COLO668 (cell line): ENCODE measurements around the gene TSFM.
"Not testable (repeated sequence)": the region's sequence is repeated elsewhere in the genome, so short reads cannot be mapped to it uniquely, and the experiment has no call there.

Experiments used
- DNase-seq: peaks from one replicate; lab custom pipeline; 2025; ENCODE audit not compliant: unreplicated experiment; lab: John Stamatoyannopoulos, UW

TSFM gene

DNA sequence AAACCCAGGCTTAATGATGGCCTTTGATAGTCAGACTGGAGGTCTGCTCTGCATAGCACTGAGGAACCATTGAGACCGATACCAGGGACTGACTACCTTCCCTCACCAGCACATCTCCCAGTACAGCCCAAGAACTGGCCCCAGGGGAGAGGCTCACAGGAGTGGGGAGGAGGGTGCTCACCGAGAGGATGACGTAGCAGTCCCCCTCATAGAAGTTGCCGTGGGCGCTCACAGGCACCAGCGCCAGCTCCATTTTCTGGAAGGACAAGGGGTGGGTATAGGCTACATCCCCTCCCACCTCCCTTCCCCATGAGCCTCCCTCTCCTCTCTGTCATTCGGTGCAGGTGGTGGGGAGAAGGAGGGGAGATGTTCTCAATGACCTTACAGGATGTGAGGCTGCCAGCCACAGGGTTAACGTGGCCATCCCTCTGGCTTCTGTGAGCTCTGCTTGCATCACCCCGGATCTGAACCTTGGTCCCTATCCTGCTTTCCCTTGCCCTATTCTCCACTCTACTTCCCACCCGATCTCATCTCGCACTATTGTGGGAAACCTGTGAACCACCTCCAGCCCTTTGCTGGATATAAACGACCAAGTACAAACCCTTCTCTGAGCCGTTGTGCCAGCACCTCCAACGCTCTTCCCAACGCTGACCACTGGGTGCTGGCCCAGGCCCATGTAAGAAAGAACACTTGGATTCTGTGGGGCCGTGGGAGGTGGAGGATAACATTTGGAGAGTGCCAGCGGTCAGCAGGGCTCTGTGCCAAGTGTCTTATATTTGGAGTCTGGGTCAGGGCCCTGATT is 31.6 kb downstream of the TSFM start:
- DNase-seq: no peak

DNA sequence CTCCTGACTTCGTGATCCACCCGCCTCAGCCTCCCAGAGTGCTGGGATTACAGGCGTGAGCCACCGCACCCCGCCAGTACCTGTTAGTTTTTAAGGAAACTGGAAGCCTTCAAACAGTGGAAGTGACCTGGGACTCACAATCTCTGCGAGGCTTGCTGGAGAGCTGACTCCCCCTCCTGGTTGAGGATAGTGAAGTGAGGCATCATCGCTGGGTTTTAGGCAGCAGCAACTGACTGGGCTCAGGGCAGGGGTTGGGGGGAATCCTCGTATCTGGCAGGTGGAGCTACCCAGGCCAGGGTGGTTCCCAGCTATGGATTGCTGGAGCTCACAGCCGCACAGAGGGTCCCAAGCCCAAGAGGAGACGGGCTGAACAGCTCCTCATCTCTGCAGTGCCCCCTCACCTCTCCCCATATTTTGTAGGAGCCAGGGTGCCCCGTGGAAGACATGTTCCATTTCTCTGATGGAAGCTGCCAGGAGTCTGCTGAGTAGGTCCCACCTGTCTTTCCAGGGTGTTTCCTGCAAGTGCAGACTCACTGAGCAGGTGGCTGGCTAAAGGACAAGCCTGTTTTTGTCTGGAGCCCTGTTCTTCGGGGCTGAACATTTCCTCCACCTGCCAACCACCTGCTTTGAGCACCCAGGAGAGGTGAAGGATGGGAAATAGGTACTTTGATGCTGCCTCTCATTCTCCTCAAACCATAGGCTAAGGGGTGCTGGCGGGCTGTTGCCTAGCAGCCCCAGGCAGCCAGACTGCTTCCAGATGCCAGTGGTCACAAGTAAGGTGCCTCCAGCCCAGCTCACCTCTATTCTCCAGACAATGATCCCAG is 32.8 kb downstream of the TSFM start:
- DNase-seq: peak; percentile 75

DNA sequence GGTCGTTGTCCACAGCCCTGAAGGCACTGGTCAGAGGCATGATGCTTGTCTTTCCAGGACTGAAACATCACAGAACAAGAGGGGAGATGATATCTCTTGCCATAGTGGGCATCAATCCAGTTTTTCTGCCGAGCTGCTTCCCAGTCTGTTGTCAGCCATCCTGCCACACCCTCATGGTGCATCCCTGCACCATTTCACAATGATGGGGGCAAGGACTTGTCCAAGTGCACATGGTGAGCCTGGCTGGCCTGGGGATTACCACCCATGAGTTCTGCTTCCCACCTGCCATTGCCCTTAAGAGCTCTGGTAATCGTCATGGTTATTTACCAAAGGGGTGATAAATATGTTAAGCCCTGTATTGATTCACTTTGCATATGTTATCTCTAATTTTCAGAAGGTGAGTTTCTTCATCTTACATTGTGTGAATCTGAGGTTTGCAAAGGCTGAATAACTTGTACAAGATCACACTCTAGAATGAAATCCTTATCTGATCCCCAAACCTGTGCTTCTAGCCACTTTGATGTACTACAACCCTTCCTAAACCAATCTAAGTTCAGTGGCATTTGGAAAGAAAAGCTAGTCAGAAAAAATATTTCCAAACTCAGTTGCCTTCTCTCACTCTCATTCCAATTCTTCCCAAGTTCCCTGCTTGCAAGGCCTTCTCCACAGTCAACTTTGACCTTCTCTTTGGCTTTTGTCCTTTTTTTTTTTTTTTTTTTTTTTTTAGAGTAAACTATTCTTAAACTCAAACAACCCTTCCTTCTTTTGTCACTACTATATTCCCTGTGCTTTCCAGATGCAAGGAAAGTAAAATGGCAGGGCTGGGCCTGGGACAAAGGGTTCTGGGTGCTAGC is 33.6 kb downstream of the TSFM start:
- DNase-seq: peak; percentile 40

- no peak for DNase-seq
Measured at GRCh38 chr12:57816855-57817151, 34.2 kb downstream of the TSFM start.

GRCh38 chr12:57817261-57817989 is 34.8 kb downstream of the TSFM start:
- no peak for DNase-seq

GRCh38 chr12:57817990-57818331 is 35.4 kb downstream of the TSFM start:
- DNase-seq: not testable (repeated sequence)

DNA sequence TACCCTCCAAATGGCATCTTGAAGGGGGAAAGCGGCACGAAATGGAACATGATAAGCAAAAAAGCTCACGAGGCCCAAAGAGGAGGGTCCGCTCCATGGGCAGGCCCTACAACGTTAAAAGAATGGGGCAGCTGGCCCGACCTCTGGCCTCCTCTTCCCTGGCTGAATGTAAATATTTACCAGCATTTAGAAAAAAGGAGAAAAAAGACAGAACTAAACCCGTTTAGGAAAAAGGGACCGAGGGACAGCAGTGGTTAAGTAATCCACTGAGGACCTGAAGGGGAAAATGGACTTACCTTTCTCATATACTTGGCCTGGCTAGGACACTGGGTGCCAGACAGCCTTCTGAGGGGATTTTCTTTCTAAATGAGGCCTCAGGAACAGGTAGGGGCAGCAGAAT is 37.5 kb downstream of the TSFM start:
- DNase-seq: not testable (repeated sequence)

DNA sequence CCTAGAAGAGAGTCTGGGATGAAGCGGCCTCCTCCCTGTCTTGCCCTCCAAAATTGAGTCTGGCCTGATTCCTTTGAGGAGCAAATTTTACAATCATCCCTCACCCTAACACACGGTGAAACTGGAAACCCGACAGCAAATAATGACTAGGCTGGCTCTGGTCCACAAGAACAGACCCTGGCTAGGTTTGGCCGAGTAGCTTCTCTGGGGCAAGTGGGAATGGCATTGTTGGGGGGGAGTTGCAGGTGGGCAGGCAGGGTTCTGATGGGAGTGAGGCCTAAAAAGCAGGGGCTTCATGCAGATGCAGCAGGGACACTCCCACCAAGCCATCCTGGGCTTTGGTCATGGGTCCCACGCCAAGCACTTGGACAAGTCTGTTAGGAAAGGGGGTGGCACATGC is 38.4 kb downstream of the TSFM start:
- not testable (repeated sequence) for DNase-seq

GRCh38 chr12:57821474-57822214 is 39.1 kb downstream of the TSFM start:
- no peak for DNase-seq

DNA sequence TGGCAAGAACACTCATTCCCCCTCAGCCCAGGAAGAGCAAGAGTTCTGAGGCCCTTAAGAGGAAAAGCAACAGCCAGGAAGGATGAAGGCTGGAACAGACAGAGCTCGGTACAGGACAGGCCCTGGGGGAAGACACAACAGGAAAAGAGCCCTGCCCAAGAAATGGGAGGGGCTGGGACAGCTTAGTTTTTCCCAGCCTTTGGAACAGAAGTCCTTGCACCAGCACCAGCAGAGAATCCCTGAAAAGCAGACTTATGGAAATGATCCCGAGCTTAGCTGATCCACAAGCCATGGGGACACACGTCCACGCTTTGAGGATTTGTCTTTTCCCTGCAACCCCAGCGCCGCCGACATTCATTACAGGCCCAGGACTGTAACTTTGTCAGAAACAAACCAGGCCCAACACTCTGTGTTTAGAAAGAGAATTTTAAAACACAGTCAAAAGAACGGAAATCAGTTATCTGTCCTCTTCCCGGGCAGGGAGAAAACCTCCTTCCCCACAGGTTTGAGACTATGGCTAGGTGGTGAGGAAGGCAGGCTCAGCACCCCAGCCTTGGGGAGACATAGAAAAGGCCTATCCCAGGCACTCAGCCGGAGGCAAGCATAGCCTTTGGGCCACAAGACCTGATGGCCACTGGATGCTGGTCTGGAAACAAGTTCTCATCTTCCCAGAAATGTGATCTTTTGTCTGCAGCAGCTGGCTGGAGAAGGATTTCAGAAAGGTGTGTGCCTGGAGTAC is 40.0 kb downstream of the TSFM start:
- DNase-seq: no peak

- DNase-seq: no peak
Measured at GRCh38 chr12:57823131-57823907, 40.7 kb downstream of the TSFM start.

DNA sequence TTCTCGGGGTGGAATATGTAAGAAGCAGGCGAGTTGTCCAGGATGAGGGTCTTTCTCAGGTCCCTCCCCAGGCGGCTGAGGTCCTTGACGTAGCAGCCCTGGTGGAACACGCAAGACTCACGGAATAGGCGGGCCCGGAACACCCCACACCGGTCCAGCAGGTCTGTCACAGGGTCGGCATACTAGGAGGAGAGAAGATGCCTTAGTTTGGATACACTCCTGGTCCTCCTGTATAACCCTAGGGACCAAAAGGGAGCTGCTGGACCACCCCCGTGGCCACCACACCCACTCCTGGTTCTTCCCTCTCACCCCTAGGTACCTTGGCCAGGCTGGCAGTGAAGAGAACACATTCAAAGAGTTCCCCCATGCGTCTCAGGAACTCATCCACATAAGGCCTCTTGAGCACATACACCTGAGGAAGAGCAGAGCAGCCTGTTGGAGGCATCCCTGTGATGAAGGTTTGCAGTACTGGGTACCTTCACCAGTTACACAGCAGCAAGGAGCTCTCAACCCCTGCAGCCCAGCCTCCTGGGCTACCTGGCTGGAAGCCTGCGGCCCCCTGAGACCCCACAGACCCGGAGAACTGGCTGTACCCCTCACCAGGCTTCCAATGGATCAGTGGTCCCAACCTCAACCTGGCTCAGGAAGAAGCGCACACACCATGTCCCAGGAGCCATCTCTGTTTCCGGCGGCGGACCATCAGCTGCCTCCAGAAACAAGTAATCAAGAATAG is 41.5 kb downstream of the TSFM start:
- DNase-seq: no peak

DNA sequence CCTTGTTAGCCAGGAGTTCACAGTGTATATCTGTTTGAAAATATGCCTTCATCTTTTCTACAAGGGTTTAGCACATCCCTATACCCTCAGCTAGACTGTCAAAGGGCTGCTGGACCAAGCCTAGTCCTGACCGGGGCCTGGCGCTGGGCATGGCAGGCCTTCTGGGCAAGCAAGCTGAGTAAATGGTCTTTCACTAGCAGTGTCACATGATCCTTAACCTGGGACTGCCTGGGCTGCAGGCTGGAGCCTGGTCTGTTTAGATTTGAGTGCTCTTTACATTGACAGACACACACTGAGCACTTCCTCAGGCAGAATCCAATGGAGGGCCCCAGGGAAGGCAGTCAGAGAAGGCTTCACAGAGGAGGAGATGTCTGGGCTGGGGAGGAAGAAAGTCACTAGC is 42.9 kb downstream of the TSFM start:
- no peak for DNase-seq

DNA sequence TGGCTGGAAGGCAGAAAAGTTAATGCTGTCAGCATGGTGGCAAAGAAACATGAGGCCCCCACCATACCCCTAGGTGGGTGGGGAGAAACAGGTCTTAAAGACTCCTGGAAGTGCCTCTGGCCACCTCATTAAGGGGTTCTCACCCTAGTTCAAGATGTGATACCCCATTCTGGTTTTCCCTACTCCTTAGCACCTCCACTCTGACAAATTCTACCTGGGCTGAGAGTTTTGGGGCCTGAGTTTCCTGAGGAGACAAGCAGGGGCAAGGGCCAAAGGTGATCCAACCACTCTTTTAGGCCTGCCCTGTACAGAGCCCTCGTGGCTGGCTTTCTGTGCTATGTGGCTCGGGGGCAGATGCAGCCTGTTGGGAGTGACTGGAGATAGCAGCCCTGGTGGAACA is 43.8 kb downstream of the TSFM start:
- no peak for DNase-seq

DNA sequence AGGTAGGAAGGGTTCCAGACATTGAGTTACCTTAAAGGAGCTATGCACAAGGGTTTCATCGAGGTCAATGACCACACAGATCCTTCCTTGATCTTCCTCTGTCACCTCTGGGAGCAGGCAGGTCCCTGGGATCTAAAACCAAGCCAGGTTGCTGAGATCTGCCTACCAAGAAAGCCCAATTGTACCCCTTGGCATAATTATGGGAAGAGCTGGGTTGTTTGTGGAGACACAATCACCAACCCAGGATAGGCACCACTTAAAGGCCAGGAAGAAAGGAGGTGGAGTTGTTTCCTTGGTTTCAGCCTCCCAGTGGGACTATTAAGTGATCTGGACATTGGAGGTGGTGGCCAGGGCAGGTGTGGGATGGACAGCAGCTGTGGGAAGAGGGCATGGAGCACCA is 44.4 kb downstream of the TSFM start:
- DNase-seq: no peak

DNA sequence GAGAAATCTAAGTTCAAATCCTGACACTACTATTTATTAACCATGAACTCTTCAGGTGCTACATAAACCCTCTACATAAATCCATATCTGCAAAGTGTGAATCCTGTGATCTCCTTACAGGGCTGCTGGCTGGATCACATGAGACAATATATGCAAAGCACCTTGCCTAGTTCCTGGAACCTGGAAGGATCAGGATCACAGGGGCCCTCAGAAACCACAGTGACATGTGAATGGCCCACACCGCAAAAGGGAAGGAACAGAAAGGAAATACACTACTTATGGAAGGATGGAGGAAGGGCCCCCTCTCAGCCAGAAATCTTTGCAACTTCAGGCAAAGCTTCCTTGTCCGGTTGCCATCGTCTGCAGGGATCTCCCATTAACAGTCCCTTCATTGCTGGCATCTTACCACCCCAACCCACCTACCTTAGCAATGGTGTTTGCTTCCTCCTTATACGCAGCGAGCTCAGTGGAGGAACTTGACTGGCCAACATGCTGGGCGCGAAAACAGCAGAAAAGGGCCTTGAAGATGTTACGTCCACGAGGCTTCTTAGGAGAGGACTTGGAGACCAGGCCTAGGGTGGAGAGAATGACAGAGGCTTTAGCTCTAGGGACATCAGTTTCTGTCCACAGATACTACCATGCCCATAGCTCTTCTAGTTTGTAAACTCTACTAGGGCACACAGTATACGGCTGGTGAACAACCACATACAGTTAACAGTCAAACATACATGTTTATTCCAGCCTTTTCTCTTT is 46.6 kb downstream of the TSFM start:
- DNase-seq: no peak

GRCh38 chr12:57830393-57830792 is 47.8 kb downstream of the TSFM start:
- no peak for DNase-seq

GRCh38 chr12:57832966-57833365 is 50.4 kb downstream of the TSFM start:
- no peak for DNase-seq
